ENCODE measurements around the gene MEF2A.

DNA sequence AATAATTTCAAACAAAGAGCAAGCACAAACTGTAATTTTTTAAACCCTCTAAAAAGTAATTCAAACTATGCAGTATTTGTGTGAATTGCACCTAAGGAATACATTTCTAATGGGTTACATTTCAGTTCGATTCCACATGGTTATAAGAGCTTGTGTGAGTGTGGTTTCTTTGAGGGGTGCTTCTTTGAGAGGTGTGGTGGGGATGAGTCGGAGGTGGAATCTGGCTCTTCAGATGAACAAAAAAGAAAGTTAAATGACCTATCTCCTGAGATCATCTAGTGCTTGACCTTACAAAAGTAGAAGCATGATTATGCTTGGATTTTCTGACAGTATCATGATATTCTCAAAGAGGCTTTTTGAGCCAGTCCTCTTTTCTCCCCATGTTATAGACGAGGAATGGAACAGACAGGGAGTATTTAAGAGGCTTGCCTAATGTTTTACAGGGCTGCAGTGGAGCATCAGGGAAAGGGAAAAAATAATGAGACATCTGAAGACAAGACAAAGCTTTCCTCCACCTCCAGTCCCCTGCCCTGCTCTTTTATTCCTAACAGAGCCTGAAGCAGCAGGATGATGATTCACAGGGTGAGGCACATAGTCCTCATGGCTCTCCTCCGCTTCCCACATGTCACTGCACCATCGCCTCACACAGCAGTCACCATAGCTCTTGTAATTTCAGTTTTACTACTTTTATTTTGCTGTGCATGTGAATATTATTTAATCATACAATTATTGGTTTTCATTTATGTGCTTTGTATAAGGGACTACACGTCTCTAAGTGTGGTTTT, 85.4 kb downstream of the MEF2A start:
- TF ChIP-seq, protein P1, sequence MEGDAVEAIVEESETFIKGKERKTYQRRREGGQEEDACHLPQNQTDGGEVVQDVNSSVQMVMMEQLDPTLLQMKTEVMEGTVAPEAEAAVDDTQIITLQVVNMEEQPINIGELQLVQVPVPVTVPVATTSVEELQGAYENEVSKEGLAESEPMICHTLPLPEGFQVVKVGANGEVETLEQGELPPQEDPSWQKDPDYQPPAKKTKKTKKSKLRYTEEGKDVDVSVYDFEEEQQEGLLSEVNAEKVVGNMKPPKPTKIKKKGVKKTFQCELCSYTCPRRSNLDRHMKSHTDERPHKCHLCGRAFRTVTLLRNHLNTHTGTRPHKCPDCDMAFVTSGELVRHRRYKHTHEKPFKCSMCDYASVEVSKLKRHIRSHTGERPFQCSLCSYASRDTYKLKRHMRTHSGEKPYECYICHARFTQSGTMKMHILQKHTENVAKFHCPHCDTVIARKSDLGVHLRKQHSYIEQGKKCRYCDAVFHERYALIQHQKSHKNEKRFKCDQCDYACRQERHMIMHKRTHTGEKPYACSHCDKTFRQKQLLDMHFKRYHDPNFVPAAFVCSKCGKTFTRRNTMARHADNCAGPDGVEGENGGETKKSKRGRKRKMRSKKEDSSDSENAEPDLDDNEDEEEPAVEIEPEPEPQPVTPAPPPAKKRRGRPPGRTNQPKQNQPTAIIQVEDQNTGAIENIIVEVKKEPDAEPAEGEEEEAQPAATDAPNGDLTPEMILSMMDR (IDR thresholded peaks at IDR 0.05) = no peak
- TF ChIP-seq POLR2A (IDR thresholded peaks at IDR 0.05) = no peak

Measured in body of pancreas (tissue), 4 donors.